Spinal cord (tissue), 10 donors: Measurements from ENCODE around the gene IVD. TPM values are rescaled to one million over a fixed set of nuclear protein-coding genes. Genes with fewer than 3 reads are reported as not detected.
"Not testable (repeated sequence)": the region's sequence is repeated elsewhere in the genome, so short reads cannot be mapped to it uniquely, and the experiment has no call there.

ENCODE experiments used
- DNase-seq, 6 donors: peaks; one replicate each; pipeline versions ENCODE4 v3.0.0 to v3.0.0-alpha.2; 2013 to 2015; ENCODE audit warnings: low spot score in 6 of 6, low read depth in 4 of 6
- H3K27ac ChIP-seq: one replicate; pipeline ENCODE4 v1.5.1; 2013; ENCODE audit warnings: low read depth, low read length, control low read depth
- H3K27me3 ChIP-seq: one replicate; pipeline ENCODE4 v1.6.1; 2013; ENCODE audit warnings: low read length; ENCODE audit not compliant: control insufficient read depth, insufficient read depth
- H3K36me3 ChIP-seq: one replicate; pipeline ENCODE4 v1.6.1; 2013; ENCODE audit warnings: low read length; ENCODE audit not compliant: control insufficient read depth, insufficient read depth
- H3K4me1 ChIP-seq: one replicate; pipeline ENCODE4 v1.6.1; 2013; ENCODE audit warnings: low read length; ENCODE audit not compliant: control insufficient read depth, insufficient read depth
- H3K4me3 ChIP-seq: one replicate; pipeline ENCODE4 v1.5.1; 2013; ENCODE audit warnings: low read depth, low read length, control low read depth
- H3K9me3 ChIP-seq: one replicate; pipeline ENCODE4 v1.6.1; 2013; ENCODE audit warnings: low read length; ENCODE audit not compliant: control insufficient read depth, insufficient read depth
- WGBS: methylation state at CpG from one replicate; pipeline ENCODE4 v1.1.5; 2013; ENCODE audit warnings: missing lambda C conversion rate; ENCODE audit not compliant: insufficient coverage; 5-methylcytosine and 5-hydroxymethylcytosine counted together
- polyA plus RNA-seq, 2 donors: library from polyadenylated mRNA; unstranded; fragments of 120-200 nt; gene quantifications; one replicate each; pipeline ENCODE4 v1.2.1, GENCODE V29; 2013; ENCODE audit not compliant: insufficient read length in 2 of 2
- total RNA-seq, 2 donors: library from RNA; depleted of rRNA in 1 of 2; stranded (reverse); fragments of 120-200 nt in 1 of 2; fragments of >200 nt in 1 of 2; gene quantifications; one replicate each; pipeline versions ENCODE4 v1.2.3 to v1.2.4, GENCODE V29; 2013 to 2014
- donor health status: healthy.

The IVD gene
- total and polyA plus RNA-seq, 4 donors, result 45.5 to 105 (median 63.8) TPM

DNA sequence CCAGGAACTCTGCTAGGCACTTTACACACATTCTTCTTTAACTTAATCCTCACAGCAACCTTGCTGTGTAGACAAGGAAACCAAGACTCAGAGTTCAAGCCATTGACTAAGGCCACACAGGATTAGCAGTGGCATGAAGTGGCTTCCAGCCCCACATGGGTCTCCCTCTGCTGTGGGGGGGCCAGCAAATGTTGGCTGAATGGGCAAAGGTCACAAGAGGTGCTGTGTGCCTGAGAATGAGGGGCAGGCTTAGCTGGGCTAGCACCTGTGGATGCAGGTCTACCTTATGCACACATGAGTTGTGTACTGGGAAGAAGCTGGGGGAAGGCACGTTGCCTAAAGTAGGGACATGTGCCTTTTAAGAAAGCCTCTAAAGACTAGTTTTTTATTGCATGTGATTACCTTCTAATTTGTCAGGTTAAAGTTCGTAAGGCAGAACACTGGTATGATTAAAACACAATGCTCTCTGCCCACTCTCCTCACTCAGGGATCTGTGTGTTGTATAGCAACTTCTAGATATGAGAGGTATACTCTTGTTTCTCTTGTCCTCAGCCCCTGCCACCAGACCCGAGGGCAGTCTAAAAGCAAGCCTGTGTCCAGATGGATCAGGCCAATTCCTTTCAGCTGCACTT lies 46.0 kb downstream of the IVD start:
- Histone ChIP-seq H3K36me3 (no peaks in the 10 kb centered on the region), H3K9me3 (no peaks in the 10 kb centered on the region), H3K4me3 (no peak overlapping the region), H3K27me3 (no peaks in the 10 kb centered on the region), H3K27ac (no peak overlapping the region), H3K4me1 (peaks cover 18% of the 10 kb centered on the region)
- 78% methylated on average over 1 of the region's 3 CpGs for WGBS
- no peak for DNase-seq

DNA sequence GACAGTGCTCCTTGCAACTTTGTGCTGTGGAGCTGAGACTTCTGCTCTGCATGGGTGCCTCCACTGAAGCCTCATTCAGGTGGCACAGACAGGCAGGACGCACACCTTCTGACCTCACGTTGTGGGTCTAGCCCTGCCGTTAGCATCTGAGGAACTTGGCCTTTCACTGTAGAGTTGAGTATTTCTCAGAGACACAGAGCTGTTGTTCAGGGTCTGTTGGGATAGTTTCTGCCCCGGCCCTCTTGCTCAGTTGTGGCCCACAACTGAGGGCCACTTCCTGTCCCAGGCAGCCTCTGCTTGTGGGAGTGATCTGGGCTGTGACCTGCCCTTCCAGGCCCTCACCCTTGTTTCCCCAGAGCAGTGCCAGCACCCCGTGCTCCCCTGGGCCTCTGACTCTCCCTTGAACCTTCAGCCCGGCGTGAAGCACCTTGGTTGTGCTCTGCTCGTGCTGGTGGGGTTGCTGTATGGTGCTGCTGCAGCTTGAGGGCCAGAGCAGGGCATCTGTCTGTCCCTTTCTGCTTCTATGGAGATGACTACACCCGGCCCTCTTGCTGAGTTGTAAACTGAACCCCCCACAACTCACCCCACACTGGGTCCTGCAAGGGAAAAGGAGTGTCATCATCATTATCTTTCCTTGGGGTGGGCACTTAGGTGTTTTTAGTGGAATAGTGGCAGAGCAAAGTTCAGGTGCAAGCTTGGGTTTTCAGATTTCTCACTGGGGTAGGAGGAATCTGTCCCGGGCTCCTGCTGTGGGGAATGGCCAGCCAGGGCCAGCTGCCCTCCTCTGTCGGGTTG lies 46.9 kb downstream of the IVD start:
- no peaks in the 10 kb centered on the region for H3K36me3 ChIP-seq
- no peak overlapping the region for H3K4me3 ChIP-seq
- WGBS, result 64% methylated on average over 9 of the region's 11 CpGs
- DNase-seq, result no peak
- H3K9me3 ChIP-seq, result no peaks in the 10 kb centered on the region
- peaks cover 22% of the 10 kb centered on the region for H3K4me1 ChIP-seq
- H3K27me3 ChIP-seq, result no peaks in the 10 kb centered on the region
- no peak overlapping the region for H3K27ac ChIP-seq

DNA sequence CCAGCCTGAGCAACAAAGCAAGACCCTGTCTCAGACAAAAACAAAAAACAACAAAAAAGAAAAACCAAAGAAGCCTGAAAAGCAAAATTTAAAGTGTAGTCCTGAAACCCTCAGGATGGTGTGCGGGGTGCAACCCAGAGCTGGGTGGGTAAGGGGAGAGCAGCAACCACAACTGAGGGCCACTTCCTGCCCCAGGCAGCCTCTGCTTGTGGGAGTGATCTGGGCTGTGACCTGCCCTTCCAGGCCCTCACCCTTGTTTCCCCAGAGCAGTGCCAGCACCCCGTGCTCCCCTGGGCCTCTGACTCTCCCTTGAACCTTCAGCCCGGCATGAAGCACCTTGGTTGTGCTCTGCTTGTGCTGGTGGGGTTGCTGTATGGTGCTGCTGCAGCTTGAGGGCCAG lies 48.3 kb downstream of the IVD start:
- H3K27ac ChIP-seq, H3K36me3 ChIP-seq, H3K9me3 ChIP-seq, H3K27me3 ChIP-seq, H3K4me3 ChIP-seq, DNase-seq: not testable (repeated sequence)
- H3K4me1 ChIP-seq, result peaks cover 22% of the 10 kb centered on the region
- 86% methylated on average over 1 of the region's 3 CpGs for WGBS

DNA sequence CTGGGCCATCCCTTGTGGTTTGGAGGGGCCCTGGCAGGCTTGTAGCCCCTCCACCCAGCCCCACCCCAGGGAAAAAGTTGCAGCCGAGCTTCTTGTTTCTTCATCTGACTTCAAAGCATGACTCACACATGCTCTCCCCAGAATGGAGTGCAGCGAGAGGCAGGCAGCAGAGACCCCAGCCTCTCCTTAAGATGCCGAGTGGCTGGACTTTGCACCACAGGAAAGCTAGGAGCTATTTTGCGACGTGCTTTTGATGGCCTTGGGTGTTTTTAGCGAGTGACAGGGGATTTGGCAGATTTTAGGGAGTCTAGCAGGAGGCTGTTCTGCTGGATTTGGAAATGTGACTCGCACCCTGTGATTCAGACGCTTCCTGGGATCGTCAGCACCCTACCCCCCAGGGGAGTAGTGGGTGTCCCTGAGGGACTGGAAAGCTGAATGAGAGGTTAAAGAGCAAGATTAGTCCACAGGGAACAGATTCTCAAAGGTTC lies 49.4 kb downstream of the IVD start:
- H3K27me3 ChIP-seq, result no peaks in the 10 kb centered on the region
- no peak overlapping the region for H3K27ac ChIP-seq
- H3K4me3 ChIP-seq, result no peak overlapping the region
- H3K36me3 ChIP-seq, result peaks cover 16% of the 10 kb centered on the region
- no peaks in the 10 kb centered on the region for H3K9me3 ChIP-seq
- DNase-seq, result no peak
- peaks cover 22% of the 10 kb centered on the region for H3K4me1 ChIP-seq
- 68% methylated on average over 9 of the region's 9 CpGs for WGBS

DNA sequence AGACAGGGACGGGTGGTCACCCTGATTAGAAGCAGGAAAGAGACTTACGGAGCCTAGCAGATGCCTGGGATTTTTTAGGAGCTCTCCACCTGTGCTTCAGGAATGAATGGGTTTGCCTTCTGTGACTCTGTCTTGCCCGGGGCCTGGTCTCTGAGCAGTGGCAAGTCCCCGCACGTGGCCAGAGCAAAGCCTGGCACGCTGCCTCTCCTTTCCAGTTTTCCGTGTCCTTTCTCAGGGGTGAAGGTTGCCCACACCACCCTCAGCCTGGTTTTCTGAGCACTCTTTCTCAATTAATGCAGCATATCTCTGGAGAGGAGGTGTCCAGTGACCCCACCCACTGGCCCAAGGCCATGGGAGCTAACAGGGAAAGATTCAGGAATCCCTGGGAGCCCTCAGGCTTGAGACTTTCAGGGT lies 50.7 kb downstream of the IVD start:
- H3K4me1 ChIP-seq, result peaks cover 22% of the 10 kb centered on the region
- no peaks in the 10 kb centered on the region for H3K9me3 ChIP-seq
- H3K27me3 ChIP-seq, result no peaks in the 10 kb centered on the region
- DNase-seq, result no peak
- H3K27ac ChIP-seq, result no peak overlapping the region
- 66% methylated on average over 5 of the region's 7 CpGs for WGBS
- H3K4me3 ChIP-seq, result no peak overlapping the region
- H3K36me3 ChIP-seq, result peaks cover 23% of the 10 kb centered on the region

DNA sequence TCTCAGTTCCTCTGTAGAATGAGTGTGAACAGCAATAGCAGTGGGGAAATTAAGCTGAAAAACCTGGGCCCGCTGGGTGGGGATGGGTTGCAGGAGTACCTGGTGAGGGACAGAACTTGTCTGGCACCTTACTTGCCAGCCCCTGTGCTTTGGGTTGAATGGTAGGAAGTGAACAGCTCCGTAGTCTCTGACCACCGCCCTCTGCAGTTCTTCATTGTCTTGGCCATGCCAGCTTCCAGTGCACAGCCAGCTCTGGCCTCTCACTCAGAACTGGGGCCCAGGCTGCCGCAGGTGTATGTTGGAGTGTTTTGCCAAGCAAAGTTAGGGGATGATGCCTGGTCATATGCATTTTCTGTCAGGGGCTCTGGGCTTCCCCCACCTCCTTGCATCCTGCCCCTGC lies 51.1 kb downstream of the IVD start:
- H3K27ac ChIP-seq, result no peak overlapping the region
- 42% methylated on average over 3 of the region's 4 CpGs for WGBS

DNA sequence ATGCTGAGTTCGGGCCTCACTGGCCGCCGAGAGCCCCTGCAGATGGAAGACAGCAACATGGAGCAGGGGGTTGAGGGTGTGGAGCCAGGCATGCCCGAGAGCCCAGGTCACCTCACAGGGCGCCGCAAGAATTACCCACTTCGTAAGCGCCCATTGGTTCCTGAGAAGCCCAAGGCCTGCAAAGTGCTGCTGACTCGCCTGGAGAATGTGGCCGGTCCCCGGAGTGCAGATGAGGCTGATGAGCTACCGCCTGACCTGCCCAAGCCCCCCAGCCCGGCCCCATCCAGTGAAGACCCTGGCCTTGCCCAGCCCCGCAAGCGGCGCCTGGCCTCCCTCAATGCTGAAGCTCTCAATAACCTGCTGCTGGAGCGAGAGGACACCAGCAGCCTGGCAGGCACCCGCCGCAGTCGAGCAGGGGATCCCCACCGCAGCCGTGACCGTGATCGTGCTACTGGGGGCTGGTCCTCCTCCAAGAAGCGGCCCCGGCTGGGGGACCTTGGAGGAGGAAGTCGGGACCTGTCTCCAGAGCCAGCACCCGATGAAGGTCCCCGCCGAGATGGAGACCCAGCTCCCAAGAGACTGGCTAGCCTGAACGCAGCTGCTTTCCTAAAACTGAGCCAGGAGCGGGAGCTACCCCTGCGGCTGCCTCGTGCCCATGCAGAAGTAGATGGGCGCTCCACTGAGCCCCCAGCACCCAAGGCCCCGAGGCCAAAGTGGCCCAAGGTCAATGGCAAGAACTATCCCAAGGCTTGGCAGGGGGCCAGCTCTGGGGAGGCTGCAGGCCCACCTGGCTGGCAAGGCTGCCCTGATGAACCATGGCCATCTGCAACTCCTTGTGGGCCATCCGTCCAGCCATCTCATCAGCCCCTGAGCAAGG lies 53.1 kb downstream of the IVD start:
- Histone ChIP-seq H3K36me3 (peaks cover 41% of the 10 kb centered on the region), H3K4me1 (peaks cover 22% of the 10 kb centered on the region), H3K27ac (no peak overlapping the region), H3K4me3 (no peak overlapping the region), H3K27me3 (no peaks in the 10 kb centered on the region), H3K9me3 (no peaks in the 10 kb centered on the region)
- WGBS, result 95% methylated on average over 37 of the region's 37 CpGs
- DNase-seq, result no peak

More for the DNA sequence above, 51.1 kb downstream of the IVD start:
- peaks cover 22% of the 10 kb centered on the region for H3K4me1 ChIP-seq
- no peaks in the 10 kb centered on the region for H3K27me3 ChIP-seq
- H3K9me3 ChIP-seq, result no peaks in the 10 kb centered on the region
- H3K36me3 ChIP-seq, result peaks cover 28% of the 10 kb centered on the region
- DNase-seq, result no peak
- H3K4me3 ChIP-seq, result no peak overlapping the region

DNA sequence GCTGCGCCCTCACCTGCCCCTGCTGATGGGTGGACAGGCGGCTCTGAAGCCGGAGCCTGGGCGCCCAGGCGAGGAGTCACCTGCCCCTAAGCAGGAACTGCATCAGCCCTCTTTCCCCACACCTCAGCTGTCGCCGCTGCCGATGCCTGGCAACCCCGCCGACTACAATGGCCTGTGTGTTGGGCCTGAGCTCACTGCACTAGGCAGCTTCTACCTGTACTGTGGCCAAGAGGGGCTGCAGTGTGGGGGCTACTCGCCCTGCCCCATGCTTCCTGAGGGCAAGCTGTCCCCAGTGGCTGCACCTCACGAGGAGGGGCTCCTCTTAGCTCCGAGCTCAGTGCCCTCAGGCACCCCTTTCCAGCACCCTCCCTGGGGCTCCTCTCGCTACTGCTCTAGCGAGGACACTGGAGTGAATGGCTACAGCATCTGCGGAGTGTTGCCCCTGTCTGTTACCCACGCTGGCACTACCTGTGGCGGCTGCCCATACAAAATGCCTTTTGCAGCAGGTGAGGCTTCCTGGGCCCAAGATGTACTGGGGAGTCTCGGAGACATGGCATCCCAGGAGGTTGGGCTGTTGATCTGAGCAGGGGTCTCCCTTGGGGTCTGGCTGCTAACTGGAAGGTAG lies 53.9 kb downstream of the IVD start:
- peaks cover 48% of the 10 kb centered on the region for H3K36me3 ChIP-seq
- no peaks in the 10 kb centered on the region for H3K9me3 ChIP-seq
- no peak overlapping the region for H3K27ac ChIP-seq
- WGBS, result over 99% methylated on average over 17 of the region's 19 CpGs
- peaks cover 22% of the 10 kb centered on the region for H3K4me1 ChIP-seq
- no peak overlapping the region for H3K4me3 ChIP-seq
- DNase-seq, result no peak
- H3K27me3 ChIP-seq, result no peaks in the 10 kb centered on the region

DNA sequence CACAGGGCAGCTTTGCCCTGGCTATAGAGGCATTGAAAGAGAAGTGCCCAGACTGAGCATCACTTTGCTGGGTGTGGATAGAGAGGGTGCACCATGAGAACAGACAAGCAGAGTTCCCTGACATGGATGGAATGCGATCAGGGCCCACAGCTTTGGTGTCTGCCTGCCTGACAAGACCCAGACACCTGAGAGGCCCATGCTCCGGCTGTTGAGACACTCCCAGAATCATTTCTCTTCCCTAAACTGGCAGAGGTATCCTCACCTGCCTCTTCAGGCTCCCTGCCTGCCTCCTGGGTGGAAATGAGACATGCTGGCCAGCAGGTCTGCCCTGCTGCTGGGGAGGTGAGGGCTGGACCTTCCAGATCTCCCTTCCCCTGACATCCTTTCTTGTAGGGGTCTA lies 54.8 kb downstream of the IVD start:
- 100% methylated on average over 2 of the region's 2 CpGs for WGBS
- Histone ChIP-seq H3K4me3 (no peak overlapping the region), H3K36me3 (peaks cover 57% of the 10 kb centered on the region), H3K27ac (no peak overlapping the region), H3K27me3 (no peaks in the 10 kb centered on the region), H3K4me1 (peaks cover 16% of the 10 kb centered on the region), H3K9me3 (no peaks in the 10 kb centered on the region)
- no peak for DNase-seq
